ENCODE data around the gene BICC1.

Gene BICC1

GRCh38 chr10:58608826-58609531 is 96.3 kb downstream of the BICC1 start:
- no peak for DNase-seq

DNA sequence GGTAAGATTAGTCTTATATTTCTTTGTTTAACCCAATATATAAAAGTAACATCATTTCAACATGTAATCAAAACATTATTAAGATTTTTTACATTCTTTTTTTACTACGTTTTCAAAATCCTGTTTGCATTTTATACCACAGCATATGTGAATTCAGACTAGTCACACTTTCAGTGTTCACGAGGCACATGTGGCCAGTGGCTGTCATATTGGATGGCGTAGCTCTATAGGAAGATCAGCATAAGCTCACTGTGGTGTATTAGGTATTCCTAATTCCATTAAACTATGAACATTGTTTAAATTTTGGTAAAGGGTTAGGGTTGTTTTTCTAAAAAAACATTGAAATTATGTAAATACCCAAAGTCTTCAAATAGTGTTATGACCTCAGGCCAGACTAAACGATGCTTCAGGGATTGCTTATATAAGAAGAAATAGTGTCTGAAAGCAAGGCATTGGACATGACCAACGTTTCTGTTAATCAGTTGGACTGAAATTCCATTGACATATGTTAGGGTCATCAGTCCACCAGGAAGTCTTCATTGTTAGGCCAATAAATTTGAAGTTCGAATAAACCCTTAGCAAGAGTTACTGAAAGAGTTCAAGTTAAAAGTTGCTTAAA is 97.0 kb downstream of the BICC1 start:
- no peak for DNase-seq

- DNase-seq: no peak
Observed at GRCh38 chr10:58615237-58615935, 102.7 kb downstream of the BICC1 start.

DNA sequence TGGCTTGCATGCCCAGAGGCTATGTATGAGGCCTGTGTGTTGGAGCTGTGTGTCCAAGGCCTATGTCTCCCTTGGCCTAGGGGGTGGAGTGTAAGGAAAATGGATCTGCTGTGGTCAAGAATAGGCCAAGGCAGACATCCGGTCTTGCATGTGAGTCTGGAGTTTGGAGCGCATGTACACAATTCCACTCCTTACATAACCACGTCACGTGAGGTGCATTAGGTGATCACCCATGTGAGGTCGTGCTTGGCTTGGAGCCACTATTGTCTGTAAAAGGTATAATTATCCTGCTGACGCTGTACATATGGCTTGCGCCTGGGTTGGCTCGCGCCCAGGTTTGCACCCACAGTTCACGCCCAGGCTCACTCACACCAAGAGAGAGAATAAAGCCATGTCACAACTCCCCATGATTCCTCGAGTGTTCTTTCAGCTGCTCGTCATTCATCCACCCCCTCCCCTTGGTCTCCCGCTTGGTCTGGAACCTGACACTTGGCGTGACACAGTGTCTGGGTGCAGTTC is 105.5 kb downstream of the BICC1 start:
- no peak for DNase-seq

- DNase-seq: no peak
Observed at GRCh38 chr10:58621379-58622077, 108.9 kb downstream of the BICC1 start.

DNA sequence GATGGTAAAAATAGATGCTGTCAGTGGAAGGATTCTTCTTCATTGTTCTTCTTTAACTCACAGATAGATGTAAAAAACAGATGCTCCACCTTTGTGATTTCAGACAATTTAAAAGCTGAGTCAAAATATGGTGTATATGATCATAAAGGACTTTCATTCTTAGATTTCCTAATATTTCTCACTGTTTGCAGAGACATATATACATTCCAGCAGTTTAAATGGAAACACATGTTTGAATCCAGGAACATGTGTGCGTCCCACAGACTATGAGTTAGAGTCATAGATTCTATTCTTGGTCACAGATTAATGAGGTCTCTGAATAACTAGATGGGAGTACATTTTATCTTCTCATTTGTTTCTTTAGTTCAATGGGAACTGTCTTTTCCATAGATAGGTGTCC is 109.6 kb downstream of the BICC1 start:
- DNase-seq: no peak

- DNase-seq: no peak
Observed at GRCh38 chr10:58625070-58625469, 112.4 kb downstream of the BICC1 start.

DNA sequence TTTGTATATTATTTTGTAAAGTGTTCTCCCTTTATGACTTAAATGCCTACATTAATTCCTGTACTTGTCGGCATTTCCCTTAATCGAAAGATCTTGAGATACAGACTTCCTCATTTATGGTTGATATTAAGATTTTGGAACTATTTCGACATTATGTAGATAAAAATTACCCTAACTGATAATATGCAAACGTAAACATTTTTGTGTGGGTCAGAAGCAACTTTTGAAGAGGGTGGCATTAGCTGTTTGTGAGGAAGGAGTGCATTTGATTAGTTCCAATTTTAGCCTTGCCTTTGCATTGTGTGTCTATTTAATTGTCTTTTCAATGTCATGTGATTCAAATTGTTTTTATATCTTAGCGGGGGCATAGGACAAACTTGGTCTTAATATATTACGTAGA is 114.7 kb downstream of the BICC1 start:
- DNase-seq: no peak

DNA sequence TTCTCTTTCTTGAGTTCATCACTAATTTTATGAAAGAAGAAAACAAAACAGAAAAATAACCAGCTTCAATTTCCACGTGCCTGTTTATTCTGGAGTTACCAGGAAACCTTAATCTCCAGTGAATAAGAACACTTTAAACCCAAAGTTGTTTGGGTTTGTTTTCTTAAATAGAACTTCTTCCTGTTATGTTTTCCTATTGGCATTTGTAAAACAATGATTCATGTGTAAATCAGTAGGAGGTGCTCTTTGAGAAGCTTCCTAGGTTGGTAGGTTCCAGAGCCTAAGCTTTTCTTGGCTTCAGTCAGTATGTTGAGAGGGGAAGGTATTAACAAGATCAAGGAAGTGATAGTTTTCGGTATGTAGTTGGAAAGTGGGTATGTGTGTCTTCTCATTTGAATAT is 119.0 kb downstream of the BICC1 start:
- no peak for DNase-seq

GRCh38 chr10:58632216-58632615 is 119.5 kb downstream of the BICC1 start:
- no peak for DNase-seq

DNA sequence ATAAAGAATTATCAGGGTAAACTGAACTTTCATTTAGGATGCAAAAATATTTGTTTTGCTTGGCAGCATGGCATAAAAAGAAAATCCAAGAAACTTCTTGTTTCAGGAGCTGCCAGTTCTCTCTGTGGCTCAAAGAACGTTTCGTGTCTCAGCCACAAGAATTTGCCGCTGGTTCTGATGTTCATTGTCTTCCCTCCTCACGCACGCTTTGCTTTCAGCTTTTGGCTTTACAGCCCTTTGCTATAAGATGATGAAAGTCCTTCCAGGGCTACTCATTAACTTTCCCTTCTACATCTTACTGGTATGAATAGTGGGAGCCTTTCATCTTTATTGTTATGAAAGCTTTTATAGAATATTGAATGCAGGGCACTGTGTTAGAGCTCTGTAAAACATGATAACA is 124.7 kb downstream of the BICC1 start:
- no peak for DNase-seq

- DNase-seq: no peak
Observed at GRCh38 chr10:58638388-58638787, 125.7 kb downstream of the BICC1 start.

- no peak for DNase-seq
Observed at GRCh38 chr10:58641095-58641531, 128.4 kb downstream of the BICC1 start.

DNA sequence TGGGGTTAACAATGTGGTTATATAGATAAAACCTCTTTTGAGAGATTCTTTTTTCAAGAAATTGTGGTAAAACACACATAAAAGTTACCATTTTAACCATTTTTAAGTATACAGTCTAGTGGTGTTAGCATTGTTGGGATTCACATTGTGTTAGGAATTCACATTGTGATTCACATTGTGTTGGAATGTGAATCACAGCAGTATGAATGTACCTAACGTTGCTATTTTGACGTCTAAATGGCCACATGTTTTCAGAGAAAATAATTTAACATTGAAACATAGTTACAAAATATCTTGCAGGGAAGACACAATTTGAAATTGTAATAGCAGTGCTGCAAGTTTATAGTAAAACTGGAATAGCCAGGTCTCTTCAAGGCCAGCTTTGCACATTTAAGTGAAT is 129.0 kb downstream of the BICC1 start:
- no peak for DNase-seq

DNA sequence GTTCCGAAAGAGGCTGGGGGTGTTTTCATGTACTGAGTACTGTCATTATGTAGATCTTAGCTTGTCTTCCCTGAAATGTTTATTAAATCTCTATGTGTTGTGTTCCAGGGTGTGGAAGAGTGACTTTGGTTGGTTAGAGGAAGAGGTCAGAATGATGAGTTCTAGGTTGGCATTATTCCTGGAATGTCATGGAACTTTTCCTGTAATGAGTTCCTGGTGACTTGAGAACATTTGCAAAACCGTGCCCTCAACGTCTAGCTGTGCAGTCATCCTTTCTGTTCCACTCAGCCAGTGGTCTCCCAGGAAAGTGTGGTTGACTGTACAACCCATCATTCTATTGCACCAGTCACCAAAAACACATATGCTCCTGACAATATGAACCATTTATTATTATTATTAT is 129.6 kb downstream of the BICC1 start:
- no peak for DNase-seq

DNA sequence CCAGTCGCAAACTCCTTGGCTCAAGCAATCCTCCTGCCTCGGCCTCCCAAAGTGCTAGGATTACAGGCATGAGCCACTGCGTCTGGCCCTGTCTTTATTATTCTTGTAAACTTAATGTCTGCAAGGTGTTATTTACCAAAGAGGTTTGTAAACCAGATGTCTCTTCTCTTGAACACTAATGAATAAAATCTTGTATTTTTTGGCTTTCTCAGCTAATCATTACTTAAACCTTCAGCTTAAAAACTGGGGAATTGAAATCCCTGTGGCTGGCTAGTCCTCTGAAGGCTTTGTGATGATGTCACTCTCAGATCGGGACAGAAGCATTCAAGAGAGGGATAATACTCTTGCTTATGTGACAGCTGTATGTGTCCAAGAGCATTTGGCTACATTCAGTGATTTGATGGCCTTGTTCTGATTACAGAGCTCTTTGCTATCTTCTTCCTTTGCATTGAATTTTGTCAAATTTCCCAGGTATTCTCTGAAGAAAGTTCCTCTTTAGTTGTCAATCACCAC is 130.3 kb downstream of the BICC1 start:
- no peak for DNase-seq

DNA sequence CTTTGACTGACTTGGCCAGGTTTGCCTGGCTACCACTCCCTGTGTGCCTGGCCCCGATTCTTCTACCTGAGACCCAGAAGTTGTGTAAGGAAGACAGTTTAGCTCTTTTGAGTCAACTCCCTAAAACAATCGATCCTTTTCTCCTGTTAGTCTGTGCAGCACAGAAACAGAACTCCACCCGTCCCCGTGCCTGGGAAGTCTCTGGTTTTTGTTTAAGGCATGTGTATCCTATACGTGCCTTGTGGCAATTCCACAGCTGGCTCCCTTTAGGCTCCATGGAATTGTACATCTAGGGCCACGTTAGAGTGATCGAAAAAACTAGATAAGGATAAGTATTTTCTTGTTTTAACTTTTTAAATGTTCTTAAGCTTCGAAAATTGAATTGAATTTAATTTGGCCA is 131.6 kb downstream of the BICC1 start:
- no peak for DNase-seq

DNA sequence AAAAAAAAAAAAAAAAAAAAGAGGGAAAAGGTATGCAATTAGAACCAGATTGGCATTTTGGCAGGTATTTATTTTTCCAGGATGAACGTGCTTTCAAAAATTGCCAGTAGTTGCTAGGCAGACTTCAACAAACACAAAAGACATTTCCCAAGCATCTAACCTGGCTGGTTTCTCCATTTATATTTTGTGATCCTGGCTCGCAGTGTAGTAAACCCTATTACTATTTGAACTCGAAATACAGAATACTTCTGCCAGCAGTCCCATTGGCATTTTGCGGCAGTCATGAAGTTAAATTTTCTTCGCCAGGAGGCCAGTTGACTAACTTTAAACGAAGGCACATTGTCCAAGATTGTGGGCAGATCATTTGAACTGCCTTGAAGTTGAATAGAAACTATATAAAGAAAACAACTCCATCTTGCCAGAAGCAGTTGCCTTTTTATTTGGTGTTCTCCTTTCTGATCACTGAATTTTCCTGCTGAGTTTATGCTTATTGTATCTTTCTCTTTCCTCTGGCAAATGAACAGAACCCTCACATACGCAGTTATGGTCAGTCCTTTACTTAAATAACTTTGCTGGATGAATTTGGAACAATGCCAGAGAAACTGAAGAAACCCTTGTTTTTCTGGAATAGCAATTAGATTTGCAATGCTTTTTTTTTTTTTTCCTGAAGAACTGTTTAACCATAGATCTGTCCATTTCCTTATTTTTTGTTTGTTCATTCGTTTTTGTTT is 132.9 kb downstream of the BICC1 start:
- DNase-seq: no peak

GRCh38 chr10:58647376-58648112 is 134.9 kb downstream of the BICC1 start:
- DNase-seq: no peak

DNA sequence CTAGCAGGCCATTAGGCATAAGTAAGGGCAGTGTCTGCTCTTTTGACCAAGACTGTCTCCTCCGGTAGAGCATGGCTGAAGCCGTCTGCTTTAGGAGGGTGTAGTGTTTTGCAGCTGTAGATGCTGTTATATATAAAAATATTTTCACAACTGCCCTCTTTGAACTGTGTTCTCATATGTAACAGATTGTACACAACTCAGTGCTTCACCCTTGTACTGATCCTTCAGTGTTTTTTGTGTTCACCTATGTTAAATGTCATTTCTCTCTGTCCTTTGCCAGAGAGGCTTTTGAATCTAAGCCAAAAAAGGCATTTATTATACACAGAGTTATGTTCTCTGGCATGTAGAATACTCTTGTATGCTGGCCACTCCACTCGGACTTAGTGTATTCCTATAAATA is 135.5 kb downstream of the BICC1 start:
- DNase-seq: no peak

GRCh38 chr10:58651040-58651439 is 138.4 kb downstream of the BICC1 start:
- no peak for DNase-seq

DNA sequence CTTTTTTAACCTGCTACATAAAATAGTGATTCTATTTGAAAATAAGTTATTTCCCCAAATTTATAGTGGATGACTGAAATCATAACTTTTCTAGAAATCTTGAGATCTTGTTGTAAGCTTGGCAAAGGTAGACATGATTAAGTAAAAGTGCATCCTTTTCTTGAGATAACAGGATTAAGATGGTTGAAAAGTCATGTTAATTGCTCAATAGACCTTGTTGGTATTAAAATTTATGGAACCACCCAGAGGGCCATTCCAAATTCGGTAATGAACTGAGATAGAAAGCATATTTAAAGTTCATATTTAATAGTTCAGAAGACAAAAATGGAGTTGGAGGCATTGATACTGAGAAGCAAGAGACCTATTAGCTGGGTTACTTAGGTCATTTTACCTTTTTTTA is 139.1 kb downstream of the BICC1 start:
- no peak for DNase-seq

All from NCI-H446 treated with DMSO at 0.1 percent for 48 hours (cell line).